GM18907 (cell line): ENCODE results near the gene CLMN.

Source experiments
- ATAC-seq: cut with Tn5 transposase; IDR thresholded peaks from one replicate; pipeline ENCODE4 v1.9.1; 2021; ENCODE audit warnings: mild to moderate bottlenecking, moderate library complexity; ENCODE audit not compliant: unreplicated experiment

CLMN gene

GRCh38 chr14:95305145-95305544 is 14.6 kb downstream of the CLMN start:
- no peak for ATAC-seq

DNA sequence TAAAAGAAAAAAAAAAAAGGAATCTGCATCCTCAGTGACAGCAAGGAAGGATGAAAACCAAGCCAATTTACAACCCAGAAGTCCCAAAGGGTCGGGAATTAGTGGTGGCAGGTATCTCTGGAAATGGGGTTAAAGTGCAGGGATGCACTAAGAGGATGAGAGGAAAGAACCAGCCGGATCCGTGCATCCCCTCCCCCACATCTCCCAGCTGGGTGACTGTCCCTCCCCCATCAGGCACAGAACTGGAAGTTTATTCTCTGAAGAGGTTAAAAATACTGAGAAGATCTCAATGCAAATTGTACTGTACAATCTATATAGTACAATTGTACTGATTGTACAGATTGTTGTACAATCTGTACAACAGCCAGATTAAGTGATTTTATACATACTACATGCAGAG is 15.4 kb downstream of the CLMN start:
- no peak for ATAC-seq

DNA sequence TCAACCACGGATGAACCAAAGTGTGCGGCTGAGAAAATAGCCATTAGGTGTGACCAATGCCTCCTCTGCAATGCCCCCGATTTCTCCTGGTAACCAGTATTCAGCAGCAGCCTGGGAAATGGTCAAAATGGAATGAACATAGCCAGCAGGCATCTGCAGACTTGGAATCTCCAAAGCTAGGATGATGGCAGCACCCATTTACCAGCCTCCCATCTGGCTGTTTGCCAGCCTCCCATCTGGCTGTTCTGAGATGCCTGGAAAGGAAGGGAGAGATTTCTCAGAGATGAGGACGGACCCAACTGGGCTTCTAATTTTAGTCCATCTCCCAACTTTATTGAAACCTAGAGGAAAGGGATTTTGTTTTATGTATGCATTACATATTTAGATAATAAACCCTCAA is 16.2 kb downstream of the CLMN start:
- no peak for ATAC-seq

GRCh38 chr14:95302667-95303506 is 16.8 kb downstream of the CLMN start:
- ATAC-seq = no peak

DNA sequence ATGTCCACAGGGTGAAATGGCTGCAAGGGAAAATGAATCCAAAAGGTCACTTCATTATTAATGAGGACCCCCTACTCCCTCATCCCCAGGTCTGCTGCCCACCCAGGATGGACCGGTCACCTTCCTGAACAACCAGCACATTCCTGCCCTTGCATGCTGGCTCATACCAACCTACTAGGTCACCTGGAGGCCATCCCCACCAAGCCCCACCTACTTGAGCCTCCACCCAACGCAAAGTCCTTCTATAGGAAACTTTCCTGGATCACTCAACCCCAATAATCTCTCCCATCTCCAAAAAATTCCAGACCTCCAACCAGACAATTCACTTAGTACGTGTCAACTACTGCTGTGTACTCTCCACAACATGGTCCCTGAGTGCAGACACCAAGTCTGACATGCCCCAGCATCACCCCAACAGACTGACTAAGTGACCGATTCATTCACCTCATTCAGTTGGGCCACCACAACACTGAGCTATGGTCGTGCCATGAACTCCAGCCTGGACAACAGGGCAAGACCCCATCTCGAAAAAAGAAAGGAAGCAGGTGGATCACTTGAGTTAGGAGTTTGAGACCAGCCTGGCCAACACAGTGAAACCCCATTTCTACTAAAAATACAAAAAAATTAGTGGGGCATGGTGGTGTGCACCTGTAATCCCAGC is 18.1 kb downstream of the CLMN start:
- ATAC-seq = no peak

GRCh38 chr14:95300697-95301526 is 18.8 kb downstream of the CLMN start:
- ATAC-seq = no peak

DNA sequence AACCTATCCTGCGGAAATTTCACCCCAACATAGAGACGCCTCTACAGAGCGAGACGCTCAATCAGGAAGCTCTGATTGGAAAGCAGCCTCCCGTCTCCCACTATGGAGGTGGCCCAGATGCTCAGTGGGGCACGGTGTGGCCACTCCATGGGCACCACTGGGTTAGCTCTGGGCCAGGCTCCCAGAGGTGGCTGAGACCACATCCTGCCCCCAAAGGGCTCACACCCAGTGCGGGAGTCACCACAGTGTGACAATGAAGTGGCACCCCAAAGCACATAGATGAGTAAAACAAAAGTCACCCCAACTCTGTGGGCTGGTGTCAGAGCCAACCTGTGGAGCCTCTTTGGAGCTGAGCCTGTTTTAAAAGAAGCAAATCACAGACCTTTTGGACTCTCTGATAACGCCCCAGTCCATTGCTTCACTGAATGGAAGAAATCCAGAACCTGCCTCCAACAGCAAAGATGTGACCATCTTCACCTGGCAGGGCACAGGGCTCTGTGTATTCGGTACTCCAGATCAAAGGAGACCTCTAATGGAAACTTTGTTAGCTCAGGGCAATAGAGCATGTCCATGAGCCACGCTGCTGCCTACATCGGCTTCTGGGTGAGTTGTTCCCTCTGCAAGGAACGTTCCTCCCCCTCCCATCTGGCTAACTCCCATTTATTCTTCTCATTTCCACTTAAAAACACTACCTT is 19.6 kb downstream of the CLMN start:
- ATAC-seq = no peak

DNA sequence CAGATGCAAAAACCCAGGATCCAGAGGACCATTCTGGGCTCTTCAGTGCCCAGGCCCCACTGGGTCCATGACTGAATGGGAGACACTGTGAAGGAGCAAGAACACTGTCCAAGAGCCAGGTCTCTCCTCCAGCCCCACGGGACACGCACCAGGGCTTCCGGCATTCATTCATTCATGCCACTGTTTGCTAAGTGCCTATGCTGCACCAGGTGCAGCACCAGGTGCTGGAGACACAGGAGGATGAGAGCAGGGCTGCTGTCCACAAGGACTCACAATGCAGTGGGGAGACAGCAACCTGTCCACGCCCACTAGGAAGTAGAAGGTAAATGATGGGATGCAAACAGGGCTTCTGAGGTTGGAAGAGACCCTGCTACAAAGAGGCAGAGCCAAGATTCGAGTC is 20.4 kb downstream of the CLMN start:
- ATAC-seq = no peak

GRCh38 chr14:95297832-95298231 is 21.9 kb downstream of the CLMN start:
- ATAC-seq = no peak

DNA sequence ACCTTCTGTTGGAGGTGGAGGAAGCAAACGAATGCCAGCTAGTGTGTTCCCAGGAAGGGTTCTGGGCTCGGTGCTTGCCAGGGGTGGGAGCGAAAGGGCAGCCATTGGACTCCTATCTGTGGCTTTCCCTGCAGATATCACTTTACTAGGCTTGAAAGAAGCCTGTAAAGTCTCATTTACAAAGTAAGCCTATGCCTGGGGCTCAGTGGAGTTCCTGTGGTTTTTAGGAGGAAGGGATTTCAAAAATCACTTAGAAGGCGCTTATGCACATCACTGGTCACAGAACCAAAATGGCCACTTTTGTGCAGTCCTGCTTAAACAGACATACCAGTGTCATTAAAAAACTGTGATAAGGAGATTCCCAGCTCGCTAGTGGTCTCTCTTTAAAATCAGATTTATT is 22.7 kb downstream of the CLMN start:
- no peak for ATAC-seq

GRCh38 chr14:95295600-95296376 is 23.9 kb downstream of the CLMN start:
- no peak for ATAC-seq

GRCh38 chr14:95294834-95295599 is 24.7 kb downstream of the CLMN start:
- ATAC-seq = no peak

- no peak for ATAC-seq
Measured at GRCh38 chr14:95294320-95294719, 25.4 kb downstream of the CLMN start.

- ATAC-seq = no peak
Measured at GRCh38 chr14:95293449-95293848, 26.3 kb downstream of the CLMN start.

GRCh38 chr14:95292660-95293425 is 26.9 kb downstream of the CLMN start:
- ATAC-seq = no peak

- no peak for ATAC-seq
Measured at GRCh38 chr14:95291859-95292542, 27.7 kb downstream of the CLMN start.

GRCh38 chr14:95290871-95291431 is 28.8 kb downstream of the CLMN start:
- no peak for ATAC-seq

DNA sequence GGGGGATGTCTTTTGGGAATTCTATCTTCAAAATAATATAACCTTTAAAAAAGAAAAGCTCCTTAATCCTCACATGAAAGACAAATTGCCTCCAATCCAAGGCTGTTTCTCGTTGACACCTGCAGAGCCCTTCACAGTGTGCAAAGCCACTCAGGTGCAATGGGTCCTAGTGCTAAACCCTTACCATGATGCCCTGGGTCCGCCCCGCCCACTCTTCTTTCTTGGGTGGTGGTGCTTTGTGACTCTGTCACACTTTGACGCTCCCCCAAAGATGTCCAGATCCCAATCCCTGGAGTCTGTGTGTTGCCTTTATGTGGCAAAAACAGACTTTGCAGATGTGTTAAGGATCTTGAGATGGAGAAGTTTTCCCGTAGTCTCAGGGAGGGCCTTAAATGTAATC is 29.7 kb downstream of the CLMN start:
- ATAC-seq = no peak
